Neuronal stem cell (in vitro differentiated cells): ENCODE measurements around the gene RASA2.

Experiments
- DNase-seq: peaks from one replicate; pipeline ENCODE4 v3.0.0-alpha.2; 2013; ENCODE audit warnings: low spot score
- H2AFZ ChIP-seq: one replicate; pipeline ENCODE4 v1.6.1; 2013; ENCODE audit warnings: mild to moderate bottlenecking, low read length, inconsistent platforms
- H2AK5ac ChIP-seq: 2 replicates; pipeline ENCODE4 v1.6.1; 2013; ENCODE audit warnings: low read depth, mild to moderate bottlenecking, inconsistent platforms, low read length, moderate library complexity, mixed read lengths
- H2BK120ac ChIP-seq: 2 replicates; pipeline ENCODE4 v1.6.1; 2013; ENCODE audit warnings: low read depth, mild to moderate bottlenecking, inconsistent platforms, low read length, moderate library complexity, mixed read lengths
- H2BK12ac ChIP-seq: one replicate; pipeline ENCODE4 v1.6.1; 2013; ENCODE audit warnings: low read length, inconsistent platforms
- H2BK15ac ChIP-seq: 2 replicates; pipeline ENCODE4 v1.6.1; 2013; ENCODE audit warnings: mild to moderate bottlenecking, low read length, inconsistent platforms, mixed read lengths
- H2BK5ac ChIP-seq: one replicate; pipeline ENCODE4 v1.6.1; 2013; ENCODE audit warnings: inconsistent platforms, mild to moderate bottlenecking, low read length, moderate library complexity
- H3K14ac ChIP-seq: one replicate; pipeline ENCODE4 v1.6.1; 2013; ENCODE audit warnings: low read length, inconsistent platforms
- H3K18ac ChIP-seq: 2 replicates; pipeline ENCODE4 v1.6.1; 2013; ENCODE audit warnings: low read length, inconsistent platforms
- H3K23ac ChIP-seq: 2 replicates; pipeline ENCODE4 v1.6.1; 2013; ENCODE audit warnings: low read depth, mild to moderate bottlenecking, mixed read lengths, low read length, inconsistent platforms; ENCODE audit not compliant: poor library complexity
- H3K27ac ChIP-seq: replicated peaks from 3 replicates; pipeline ENCODE4 v1.5.1; 2013; ENCODE audit warnings: low read length, inconsistent platforms
- H3K27me3 ChIP-seq, 3 experiments: 2 replicates each; pipeline ENCODE4 v1.6.1; 2013; ENCODE audit warnings: low read length in 3 of 3, mild to moderate bottlenecking in 2 of 3, inconsistent platforms in 1 of 3, low read depth in 1 of 3, mixed read lengths in 1 of 3, moderate library complexity in 1 of 3; ENCODE audit not compliant: control insufficient read depth in 3 of 3, insufficient read depth in 3 of 3
- H3K36me3 ChIP-seq, 2 donors: replicated peaks in 1 of 2; 2 replicates each; pipeline ENCODE4 v1.6.1; 2013; ENCODE audit warnings: low read length in 2 of 2; ENCODE audit not compliant: control insufficient read depth in 2 of 2, insufficient read depth in 2 of 2
- H3K4ac ChIP-seq: 2 replicates; pipeline ENCODE4 v1.6.1; 2013; ENCODE audit warnings: inconsistent platforms, mild to moderate bottlenecking, low read length, moderate library complexity
- H3K4me1 ChIP-seq, 2 donors: 1 replicate in 1 of 2; 2 replicates in 1 of 2; pipeline ENCODE4 v1.6.1; 2013; ENCODE audit warnings: low read length in 2 of 2, low read depth in 1 of 2; ENCODE audit not compliant: control insufficient read depth in 2 of 2, insufficient read depth in 1 of 2
- H3K4me2 ChIP-seq: one replicate; pipeline ENCODE4 v1.6.1; 2013; ENCODE audit warnings: mild to moderate bottlenecking, low read length, inconsistent platforms; ENCODE audit not compliant: insufficient read depth, poor library complexity, severe bottlenecking
- H3K4me3 ChIP-seq, 2 donors: 2 replicates each; pipeline ENCODE4 v1.5.1; 2013; ENCODE audit warnings: low read length in 2 of 2, mild to moderate bottlenecking in 2 of 2, inconsistent platforms in 1 of 2, moderate library complexity in 1 of 2
- H3K79me1 ChIP-seq: one replicate; pipeline ENCODE4 v1.6.1; 2013; ENCODE audit warnings: low read depth, mild to moderate bottlenecking, inconsistent platforms, low read length, moderate library complexity
- H3K9ac ChIP-seq: one replicate; pipeline ENCODE4 v1.6.1; 2013; ENCODE audit warnings: mild to moderate bottlenecking, low read depth, low read length, inconsistent platforms; ENCODE audit not compliant: poor library complexity
- H3K9me3 ChIP-seq, 2 donors: replicated peaks in 1 of 2; 2 replicates each; pipeline versions ENCODE3 to v1.6.1; 2013; ENCODE audit warnings: low read length in 2 of 2, mild to moderate bottlenecking in 2 of 2, inconsistent platforms in 1 of 2, low read depth in 1 of 2, mixed read lengths in 1 of 2, moderate library complexity in 1 of 2; ENCODE audit not compliant: control insufficient read depth in 2 of 2, insufficient read depth in 1 of 2
- H4K8ac ChIP-seq: one replicate; pipeline ENCODE4 v1.6.1; 2013; ENCODE audit warnings: low read depth, mild to moderate bottlenecking, inconsistent platforms, low read length, moderate library complexity
- H4K91ac ChIP-seq: one replicate; pipeline ENCODE4 v1.6.1; 2013; ENCODE audit warnings: low read length, low read depth, mild to moderate bottlenecking, inconsistent platforms; ENCODE audit not compliant: poor library complexity
- WGBS, 2 donors: extraction: QIAGEN DNeasy Blood & Tissue Kit; methylation state at CpG; one replicate each; pipeline ENCODE4 v1.1.7; 2013; ENCODE audit warnings: missing lambda C conversion rate in 2 of 2, mixed read lengths in 1 of 2; ENCODE audit not compliant: insufficient read length in 2 of 2, insufficient replicate concordance in 1 of 2; ENCODE audit errors: extremely low coverage in 2 of 2; 5-methylcytosine and 5-hydroxymethylcytosine counted together

The RASA2 gene

DNA sequence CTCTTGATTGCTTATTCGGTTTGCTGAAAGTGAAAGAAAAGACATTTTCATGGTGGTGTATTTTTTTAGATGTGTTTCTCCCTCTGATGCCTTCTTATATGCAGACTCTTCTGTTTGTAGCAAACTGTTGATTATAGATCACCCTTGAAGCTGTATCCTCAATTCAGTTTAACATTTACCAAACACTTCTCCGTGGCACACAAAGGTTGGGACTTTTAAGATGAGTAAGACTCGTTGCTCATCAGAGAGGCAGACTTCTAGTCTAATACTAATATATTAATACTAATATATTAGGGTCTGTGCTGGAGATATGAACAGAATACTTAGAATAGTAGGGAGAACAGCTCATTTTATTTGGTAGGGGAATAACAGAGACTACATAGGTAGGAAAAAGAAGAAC, 32.8 kb downstream of the RASA2 start:
- Histone ChIP-seq H3K4me3 (no peak overlapping the region), H3K4ac (no peak overlapping the region), H2AK5ac (no peak overlapping the region), H3K9me3 (peaks cover 0 to 2% of the 10 kb centered on the region in 2 donors), H2BK15ac (no peak overlapping the region), H4K91ac (no peak overlapping the region), H3K4me1 (no peaks in the 10 kb centered on the region), H3K9ac (no peak overlapping the region), H3K14ac (no peak overlapping the region), H3K4me2 (no peak overlapping the region), H2BK120ac (no peak overlapping the region), H3K36me3 (peaks cover 8 to 78% of the 10 kb centered on the region in 2 donors), H2BK5ac (no peak overlapping the region), H3K23ac (no peak overlapping the region), H2AFZ (no peak overlapping the region), H3K18ac (no peak overlapping the region), H3K27me3 (no peaks in the 10 kb centered on the region), H4K8ac (no peak overlapping the region), H3K79me1 (peaks cover 2% of the 10 kb centered on the region), H3K27ac (no peak overlapping the region), H2BK12ac (no peak overlapping the region)
- DNase-seq: no peak
- no CpG with 5 or more reads among the region's 3 CpGs for WGBS, 2 donors

DNA sequence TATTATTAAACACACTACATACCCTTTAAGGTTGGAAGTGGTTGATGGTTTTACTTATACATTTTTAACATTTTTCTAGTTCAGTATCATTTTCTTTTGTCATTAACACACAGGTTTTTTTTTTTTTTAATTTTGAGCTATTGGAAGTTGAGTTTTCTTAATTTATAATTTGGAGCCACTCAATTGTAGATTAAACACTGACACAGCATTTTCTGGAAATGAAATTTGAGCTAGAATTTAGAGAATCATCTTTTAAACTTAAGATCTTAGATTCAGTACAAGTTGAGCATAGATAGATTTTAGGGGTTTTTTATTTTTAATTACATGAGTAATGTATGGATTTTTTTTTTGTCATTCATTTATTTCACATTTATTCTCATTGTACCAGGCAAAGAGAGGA, 35.0 kb downstream of the RASA2 start:
- Histone ChIP-seq H3K4me3 (no peak overlapping the region), H3K27me3 (no peaks in the 10 kb centered on the region), H3K4ac (no peak overlapping the region), H2AFZ (no peak overlapping the region), H3K23ac (no peak overlapping the region), H3K79me1 (peaks cover 2% of the 10 kb centered on the region), H4K91ac (no peak overlapping the region), H3K14ac (no peak overlapping the region), H2BK5ac (no peak overlapping the region), H3K27ac (no peak overlapping the region), H2BK120ac (no peak overlapping the region), H4K8ac (no peak overlapping the region), H3K9me3 (peaks cover 0 to 2% of the 10 kb centered on the region in 2 donors), H2BK12ac (no peak overlapping the region), H3K9ac (no peak overlapping the region), H3K18ac (no peak overlapping the region), H3K4me2 (no peak overlapping the region), H3K4me1 (no peaks in the 10 kb centered on the region), H3K36me3 (peaks cover 7 to 69% of the 10 kb centered on the region in 2 donors), H2AK5ac (no peak overlapping the region), H2BK15ac (no peak overlapping the region)
- DNase-seq: no peak

DNA sequence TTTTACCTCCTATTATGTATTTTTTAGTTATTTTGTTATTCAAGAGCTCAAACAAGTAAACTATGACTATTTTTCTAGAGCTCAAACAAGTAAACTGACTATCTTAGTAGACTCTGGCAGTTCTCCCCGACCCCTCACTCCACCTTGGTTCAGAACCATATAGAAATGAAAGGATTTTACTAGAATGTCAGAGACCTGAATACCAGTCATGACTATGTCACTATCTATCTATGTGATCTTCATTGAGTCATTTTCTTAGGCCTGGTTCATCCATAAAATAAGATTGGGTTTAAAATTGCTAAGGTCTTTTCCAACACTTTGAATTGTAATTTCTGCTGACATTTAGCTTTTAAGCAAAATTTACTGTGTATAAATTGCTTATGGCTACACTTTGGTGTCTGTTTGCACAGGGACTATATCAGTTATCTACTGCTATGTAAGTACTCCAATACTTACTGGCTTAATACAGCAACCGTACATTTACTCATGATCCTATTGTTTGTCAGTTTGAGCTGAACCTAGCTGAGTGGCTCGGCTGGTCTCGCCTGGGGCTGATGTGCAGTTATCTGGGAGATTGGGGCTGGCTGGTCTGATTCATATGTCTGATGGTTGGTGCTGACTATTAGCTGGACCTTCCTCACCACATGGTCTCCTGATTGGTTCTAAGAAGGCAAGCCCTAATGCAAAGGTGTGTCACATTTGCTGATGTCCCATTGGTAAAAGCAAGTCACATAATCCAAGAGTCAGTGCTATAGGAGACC, 37.0 kb downstream of the RASA2 start:
- no peaks in the 10 kb centered on the region for H3K4me1 ChIP-seq
- H4K8ac ChIP-seq: no peak overlapping the region
- no peak overlapping the region for H3K27ac ChIP-seq
- peaks cover 2% of the 10 kb centered on the region for H3K79me1 ChIP-seq
- DNase-seq: no peak
- H3K9ac ChIP-seq: no peak overlapping the region
- no peak overlapping the region for H2AFZ ChIP-seq
- peaks cover 2 to 53% of the 10 kb centered on the region in 2 donors for H3K36me3 ChIP-seq
- no peak overlapping the region for H2AK5ac ChIP-seq
- H3K14ac ChIP-seq: no peak overlapping the region
- no peak overlapping the region for H2BK15ac ChIP-seq
- no peak overlapping the region for H3K23ac ChIP-seq
- H2BK5ac ChIP-seq: no peak overlapping the region
- no peak overlapping the region for H2BK120ac ChIP-seq
- no peak overlapping the region for H4K91ac ChIP-seq
- H3K27me3 ChIP-seq: no peaks in the 10 kb centered on the region
- H3K18ac ChIP-seq: no peak overlapping the region
- no CpG with 5 or more reads among the region's 4 CpGs for WGBS, 2 donors
- no peak overlapping the region for H2BK12ac ChIP-seq
- no peak overlapping the region for H3K4ac ChIP-seq
- H3K4me2 ChIP-seq: no peak overlapping the region
- H3K4me3 ChIP-seq: no peak overlapping the region
- no peaks in the 10 kb centered on the region for H3K9me3 ChIP-seq

DNA sequence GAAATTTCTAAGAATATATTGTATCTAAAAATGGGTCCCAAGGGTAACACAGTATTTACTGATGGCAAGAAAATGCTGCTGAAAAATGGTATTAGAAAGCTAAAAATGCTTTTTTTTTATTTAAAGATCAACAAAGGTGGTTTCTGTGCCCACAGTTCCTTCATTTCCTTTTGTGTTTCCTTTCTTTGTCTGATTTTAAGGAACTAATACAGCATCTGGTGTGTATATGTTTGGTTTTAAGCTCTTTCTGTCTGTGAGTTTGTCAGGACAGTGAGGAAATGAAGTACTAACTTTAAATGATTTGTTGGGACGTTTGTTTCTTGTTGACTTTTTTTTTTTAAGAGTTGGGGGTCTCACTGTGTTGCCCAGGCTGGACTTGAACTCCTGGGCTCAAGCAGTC, 38.2 kb downstream of the RASA2 start:
- Histone ChIP-seq H3K79me1 (peaks cover 2% of the 10 kb centered on the region), H3K4ac (no peak overlapping the region), H3K27ac (no peak overlapping the region)

More for the DNA sequence above, 38.2 kb downstream of the RASA2 start:
- no peak overlapping the region for H3K4me2 ChIP-seq
- H4K8ac ChIP-seq: no peak overlapping the region
- no peaks in the 10 kb centered on the region for H3K9me3 ChIP-seq
- no peak overlapping the region for H2BK12ac ChIP-seq
- no peak overlapping the region for H3K14ac ChIP-seq
- H3K4me3 ChIP-seq: no peak overlapping the region
- H3K36me3 ChIP-seq: peaks cover 2 to 47% of the 10 kb centered on the region in 2 donors
- no CpG with 5 or more reads among the region's 1 CpG for WGBS, 2 donors
- no peak for DNase-seq
- no peak overlapping the region for H2BK5ac ChIP-seq
- H2BK15ac ChIP-seq: no peak overlapping the region
- no peaks in the 10 kb centered on the region for H3K4me1 ChIP-seq
- H2AK5ac ChIP-seq: no peak overlapping the region
- no peak overlapping the region for H4K91ac ChIP-seq
- no peak overlapping the region for H2AFZ ChIP-seq
- no peak overlapping the region for H3K9ac ChIP-seq
- H3K27me3 ChIP-seq: no peaks in the 10 kb centered on the region
- H2BK120ac ChIP-seq: no peak overlapping the region
- H3K18ac ChIP-seq: no peak overlapping the region
- no peak overlapping the region for H3K23ac ChIP-seq
